MG63 (cell line): Measurements from ENCODE around the gene ALOX5. TPM values are rescaled to one million over a fixed set of nuclear protein-coding genes. Genes with fewer than 3 reads are reported as not detected.

Experiments
- DNase-seq: peaks from one replicate; pipeline ENCODE4 v3.0.0-alpha.2; 2020
- H3K27me3 ChIP-seq: fragments of 250-450 bp; sonication (Bioruptor Pico); 2 replicates; pipeline ENCODE4 v1.5.1; 2020; ENCODE audit warnings: mild to moderate bottlenecking, moderate library complexity
- H3K36me3 ChIP-seq: fragments of 250-450 bp; sonication (Bioruptor Pico); 2 replicates; pipeline ENCODE4 v1.5.1; 2020; ENCODE audit warnings: mild to moderate bottlenecking, moderate library complexity
- H3K4me3 ChIP-seq: fragments of 250-450 bp; sonication (Bioruptor Pico); 2 replicates; pipeline ENCODE4 v1.5.1; 2020; ENCODE audit warnings: mild to moderate bottlenecking, moderate library complexity
- H3K9me3 ChIP-seq: fragments of 250-450 bp; sonication (Bioruptor Pico); 2 replicates; pipeline ENCODE4 v1.5.1; 2020; ENCODE audit warnings: mild to moderate bottlenecking, moderate library complexity
- total RNA-seq: library from RNA; depleted of rRNA; stranded (reverse); fragments of >200 nt; shearing (Covaris generic); gene quantifications from 2 replicates; pipeline ENCODE4 v1.2.3, GENCODE V29; 2014; ENCODE audit warnings: low replicate concordance

The ALOX5 gene
- total RNA-seq, 1 experiment from 2014 or later = not detected

DNA sequence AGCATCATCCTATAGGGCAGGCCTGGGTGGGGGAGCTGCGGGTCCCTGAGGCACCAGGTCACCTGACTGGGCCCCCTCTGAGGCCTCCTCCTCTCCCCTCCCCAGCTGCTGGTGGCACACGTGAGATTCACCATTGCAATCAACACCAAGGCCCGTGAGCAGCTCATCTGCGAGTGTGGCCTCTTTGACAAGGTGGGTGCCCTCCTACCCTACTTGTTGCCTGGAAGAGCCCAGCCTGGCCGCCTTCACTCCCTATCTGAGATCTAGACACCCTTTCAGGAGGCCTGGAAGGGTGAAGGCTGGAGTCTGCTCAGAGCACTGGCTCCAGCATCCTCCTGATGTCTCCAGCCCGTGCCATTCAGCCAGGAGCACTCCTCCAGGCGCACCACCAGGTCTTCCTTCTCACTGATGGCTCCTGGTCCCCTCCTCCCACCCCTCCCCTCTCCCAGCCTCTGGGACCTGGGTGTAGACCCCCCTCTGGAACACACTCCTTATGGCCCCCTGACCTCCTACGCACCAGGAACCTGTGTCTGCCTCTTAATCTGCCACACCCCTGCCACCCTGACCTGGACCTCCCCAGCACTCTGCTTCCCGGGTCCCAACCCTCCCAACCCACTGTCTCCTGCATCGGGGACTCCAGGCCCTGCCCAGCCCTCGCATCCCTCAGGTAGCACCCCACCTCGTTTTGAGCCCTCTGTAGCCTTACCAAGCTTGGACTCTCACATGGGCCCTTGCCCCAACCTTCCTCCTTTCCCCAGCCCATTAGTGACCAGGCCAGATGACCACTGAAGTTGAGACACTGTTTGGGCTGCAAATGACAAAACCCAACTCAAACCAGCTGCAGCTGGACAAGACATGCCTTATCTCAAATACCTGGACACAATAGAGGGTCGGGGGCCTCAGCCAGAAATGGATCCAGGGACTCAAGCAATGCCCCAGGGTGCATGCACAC, 67.5 kb downstream of the ALOX5 start:
- H3K27me3 ChIP-seq = no peaks in the 10 kb centered on the region
- peaks cover under 1% of the 10 kb centered on the region for H3K9me3 ChIP-seq
- no peak for DNase-seq
- no peak overlapping the region for H3K4me3 ChIP-seq
- H3K36me3 ChIP-seq = no peaks in the 10 kb centered on the region

DNA sequence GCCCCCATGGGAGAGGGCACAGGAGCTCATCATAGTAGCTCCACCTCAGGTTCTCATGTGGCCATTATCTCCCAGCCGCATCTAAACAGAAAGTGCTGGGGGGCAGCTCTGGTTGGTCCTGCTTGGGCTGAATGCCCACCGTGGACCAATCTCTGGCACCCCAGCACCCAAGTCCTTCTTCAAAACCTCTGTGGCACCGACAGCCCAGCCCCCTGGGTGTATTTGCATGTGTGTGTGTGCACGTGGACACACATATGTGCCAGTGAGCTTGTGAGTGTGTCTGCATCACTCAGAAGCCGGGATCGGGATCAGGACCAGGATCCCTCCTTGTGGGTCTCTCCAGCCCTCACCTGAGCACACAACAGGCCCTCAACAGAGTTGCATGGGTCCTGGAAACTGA, 68.2 kb downstream of the ALOX5 start:
- no peak for DNase-seq
- Histone ChIP-seq H3K27me3 (no peaks in the 10 kb centered on the region), H3K4me3 (no peak overlapping the region), H3K9me3 (no peaks in the 10 kb centered on the region; the same call in 1 of the 2 replicates), H3K36me3 (no peaks in the 10 kb centered on the region)

DNA sequence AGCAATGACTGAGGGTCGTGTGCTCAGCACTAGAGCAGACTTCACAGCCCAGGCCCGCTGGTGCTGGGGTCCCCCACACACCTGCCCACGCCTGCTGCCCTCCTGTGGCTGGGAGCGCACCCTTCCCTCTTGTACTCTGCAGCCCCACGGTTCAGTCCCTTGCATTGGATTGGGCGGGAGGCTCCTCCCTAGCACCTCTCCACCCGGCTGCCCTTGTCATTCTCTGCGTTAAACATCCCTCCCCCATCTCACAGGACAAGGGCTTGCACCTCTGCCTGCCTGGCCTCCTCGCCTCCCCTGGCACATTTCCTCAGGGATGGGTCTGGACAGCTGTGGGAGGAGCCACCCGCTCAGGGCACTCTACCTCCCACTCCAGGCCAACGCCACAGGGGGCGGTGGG, 68.6 kb downstream of the ALOX5 start:
- Histone ChIP-seq H3K9me3 (no peaks in the 10 kb centered on the region; the same call in 1 of the 2 replicates), H3K4me3 (no peak overlapping the region), H3K27me3 (no peaks in the 10 kb centered on the region), H3K36me3 (no peaks in the 10 kb centered on the region)
- DNase-seq = no peak

DNA sequence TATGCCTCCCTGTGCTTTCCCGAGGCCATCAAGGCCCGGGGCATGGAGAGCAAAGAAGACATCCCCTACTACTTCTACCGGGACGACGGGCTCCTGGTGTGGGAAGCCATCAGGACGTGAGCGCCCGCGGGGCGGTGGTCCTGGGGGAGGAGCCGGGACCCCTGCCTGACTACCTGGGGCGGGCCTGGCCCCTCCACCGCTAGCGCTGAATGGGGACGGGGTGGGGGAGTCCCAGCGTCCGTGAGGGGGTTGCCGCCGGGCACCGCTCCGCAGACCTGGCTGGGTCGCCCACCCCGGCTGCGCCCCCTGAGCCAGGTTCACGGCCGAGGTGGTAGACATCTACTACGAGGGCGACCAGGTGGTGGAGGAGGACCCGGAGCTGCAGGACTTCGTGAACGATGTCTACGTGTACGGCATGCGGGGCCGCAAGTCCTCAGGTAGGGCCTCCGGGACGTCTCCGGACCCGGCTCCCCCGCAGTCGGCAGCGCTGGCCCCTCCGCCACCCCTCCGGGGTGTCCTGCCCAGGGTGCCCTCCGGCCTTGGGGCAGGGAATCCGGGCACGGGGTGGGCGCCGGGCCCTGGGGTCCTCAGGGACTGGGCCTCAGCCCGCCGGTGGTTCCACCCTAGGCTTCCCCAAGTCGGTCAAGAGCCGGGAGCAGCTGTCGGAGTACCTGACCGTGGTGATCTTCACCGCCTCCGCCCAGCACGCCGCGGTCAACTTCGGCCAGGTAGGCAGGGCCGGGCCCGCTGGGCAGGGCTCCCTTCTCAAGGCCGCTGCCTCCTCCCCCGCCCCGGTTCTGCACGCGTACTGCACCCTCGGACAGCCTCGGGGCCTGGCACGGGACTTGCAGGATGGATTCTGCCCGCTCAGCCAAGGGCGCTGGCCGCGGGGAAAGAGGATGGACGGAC, 69.3 kb downstream of the ALOX5 start:
- H3K27me3 ChIP-seq = no peaks in the 10 kb centered on the region
- DNase-seq = no peak
- H3K9me3 ChIP-seq = no peaks in the 10 kb centered on the region
- no peaks in the 10 kb centered on the region for H3K36me3 ChIP-seq
- no peak overlapping the region for H3K4me3 ChIP-seq

DNA sequence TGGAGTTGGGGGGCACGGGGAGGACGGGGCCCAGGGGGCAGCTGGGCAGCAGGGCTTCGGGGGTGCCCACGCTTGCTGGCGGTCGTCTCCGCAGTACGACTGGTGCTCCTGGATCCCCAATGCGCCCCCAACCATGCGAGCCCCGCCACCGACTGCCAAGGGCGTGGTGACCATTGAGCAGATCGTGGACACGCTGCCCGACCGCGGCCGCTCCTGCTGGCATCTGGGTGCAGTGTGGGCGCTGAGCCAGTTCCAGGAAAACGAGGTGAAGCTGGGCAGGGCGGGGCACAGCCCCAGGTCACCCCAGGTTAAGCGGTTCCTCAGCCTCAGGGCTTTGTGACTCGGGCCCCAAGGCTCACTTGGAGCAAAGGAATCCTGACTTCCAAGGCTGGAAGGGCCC, 70.0 kb downstream of the ALOX5 start:
- DNase-seq = no peak
- Histone ChIP-seq H3K27me3 (no peaks in the 10 kb centered on the region), H3K4me3 (no peak overlapping the region), H3K9me3 (no peaks in the 10 kb centered on the region), H3K36me3 (no peaks in the 10 kb centered on the region)

DNA sequence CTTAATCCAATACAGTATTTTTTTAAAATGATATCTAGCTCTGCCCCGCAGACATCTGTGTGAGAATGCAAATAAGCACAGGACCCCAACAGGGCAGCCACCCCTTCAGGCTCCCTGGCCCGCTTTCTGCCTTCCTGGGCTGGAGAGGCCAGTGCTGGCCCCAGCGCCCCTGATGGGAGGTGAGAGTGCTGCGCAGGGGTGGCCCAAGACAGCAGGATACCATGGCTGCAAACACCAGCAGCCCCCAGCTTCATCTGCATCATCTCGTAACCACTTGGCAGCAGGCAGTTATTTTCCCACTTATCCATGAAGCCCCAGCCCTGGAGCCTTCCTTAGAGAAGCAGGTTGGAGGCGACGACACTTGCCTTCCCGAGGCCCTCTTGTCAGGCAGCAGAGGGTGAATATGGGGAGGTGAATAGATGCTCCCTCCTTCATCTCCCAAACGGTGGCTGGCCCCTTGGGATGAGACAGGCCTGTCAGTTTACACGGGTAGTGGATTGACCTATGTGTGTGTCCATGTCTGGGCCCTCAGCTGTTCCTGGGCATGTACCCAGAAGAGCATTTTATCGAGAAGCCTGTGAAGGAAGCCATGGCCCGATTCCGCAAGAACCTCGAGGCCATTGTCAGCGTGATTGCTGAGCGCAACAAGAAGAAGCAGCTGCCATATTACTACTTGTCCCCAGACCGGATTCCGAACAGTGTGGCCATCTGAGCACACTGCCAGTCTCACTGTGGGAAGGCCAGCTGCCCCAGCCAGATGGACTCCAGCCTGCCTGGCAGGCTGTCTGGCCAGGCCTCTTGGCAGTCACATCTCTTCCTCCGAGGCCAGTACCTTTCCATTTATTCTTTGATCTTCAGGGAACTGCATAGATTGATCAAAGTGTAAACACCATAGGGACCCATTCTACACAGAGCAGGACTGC, 71.2 kb downstream of the ALOX5 start:
- H3K36me3 ChIP-seq = no peaks in the 10 kb centered on the region
- no peaks in the 10 kb centered on the region for H3K9me3 ChIP-seq
- no peak for DNase-seq
- no peak overlapping the region for H3K4me3 ChIP-seq
- no peaks in the 10 kb centered on the region for H3K27me3 ChIP-seq

DNA sequence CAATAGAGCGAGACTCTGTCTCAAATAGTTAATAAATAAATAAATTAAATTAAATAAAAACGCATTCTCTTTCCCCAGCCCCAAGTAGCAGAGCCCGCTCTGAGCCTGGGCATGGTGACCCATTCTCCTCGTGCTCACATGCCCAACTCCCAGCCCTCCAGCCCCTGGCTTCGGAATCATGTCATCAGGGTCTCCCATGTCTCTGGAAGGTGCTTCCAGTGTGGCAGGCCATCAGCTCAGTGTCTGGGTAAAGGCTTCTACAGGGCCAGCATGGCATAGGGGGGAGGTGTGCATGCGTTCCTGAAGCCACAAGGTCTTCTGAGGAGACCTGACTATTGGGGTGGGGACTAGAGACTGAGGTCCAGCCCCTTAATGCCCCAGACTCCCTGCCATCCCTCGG, 72.8 kb downstream of the ALOX5 start:
- no peak overlapping the region for H3K4me3 ChIP-seq
- no peak for DNase-seq
- no peaks in the 10 kb centered on the region for H3K9me3 ChIP-seq
- H3K27me3 ChIP-seq = no peaks in the 10 kb centered on the region
- no peaks in the 10 kb centered on the region for H3K36me3 ChIP-seq

DNA sequence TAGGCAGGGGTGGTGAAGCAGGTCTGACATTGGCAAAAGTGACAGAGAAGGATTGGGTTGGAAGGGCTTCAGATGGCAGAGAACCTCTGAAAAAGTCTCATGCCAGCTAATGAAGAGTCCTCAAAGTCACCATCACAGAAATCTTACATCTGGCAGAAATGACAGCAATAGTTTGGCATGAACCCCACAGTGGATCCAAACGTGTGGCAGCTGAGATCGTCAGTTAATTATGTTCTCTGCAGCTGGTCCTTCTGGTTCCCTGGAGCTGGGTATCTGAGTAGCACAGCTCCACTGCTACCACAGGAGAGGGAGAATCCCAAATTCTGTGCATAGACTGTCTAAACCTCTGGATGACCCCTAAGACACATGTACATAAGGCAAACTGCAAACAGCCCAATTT, 73.4 kb downstream of the ALOX5 start:
- Histone ChIP-seq H3K4me3 (no peak overlapping the region), H3K27me3 (no peaks in the 10 kb centered on the region), H3K36me3 (no peaks in the 10 kb centered on the region), H3K9me3 (no peaks in the 10 kb centered on the region)
- DNase-seq = no peak

DNA sequence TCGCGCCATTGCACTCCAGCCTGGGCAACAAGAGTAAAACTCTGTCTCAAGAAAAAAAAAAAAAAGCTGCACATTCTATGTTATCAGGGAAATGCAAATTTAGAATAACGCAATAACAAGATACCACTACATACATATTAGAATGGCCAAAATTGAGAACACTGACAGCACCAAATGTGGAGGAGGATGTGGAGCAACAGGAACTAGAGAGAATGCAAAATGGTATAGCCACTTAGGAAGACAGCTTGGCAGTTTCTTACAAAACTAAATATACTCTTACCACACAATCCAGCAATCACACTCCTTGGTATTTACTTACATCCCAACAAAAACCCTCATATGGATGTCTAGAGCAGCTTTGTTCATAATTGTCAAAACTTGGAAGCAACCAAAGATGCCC, 76.8 kb downstream of the ALOX5 start:
- H3K9me3 ChIP-seq = no peaks in the 10 kb centered on the region
- H3K4me3 ChIP-seq = no peak overlapping the region
- no peaks in the 10 kb centered on the region for H3K27me3 ChIP-seq
- DNase-seq = no peak
- no peaks in the 10 kb centered on the region for H3K36me3 ChIP-seq

DNA sequence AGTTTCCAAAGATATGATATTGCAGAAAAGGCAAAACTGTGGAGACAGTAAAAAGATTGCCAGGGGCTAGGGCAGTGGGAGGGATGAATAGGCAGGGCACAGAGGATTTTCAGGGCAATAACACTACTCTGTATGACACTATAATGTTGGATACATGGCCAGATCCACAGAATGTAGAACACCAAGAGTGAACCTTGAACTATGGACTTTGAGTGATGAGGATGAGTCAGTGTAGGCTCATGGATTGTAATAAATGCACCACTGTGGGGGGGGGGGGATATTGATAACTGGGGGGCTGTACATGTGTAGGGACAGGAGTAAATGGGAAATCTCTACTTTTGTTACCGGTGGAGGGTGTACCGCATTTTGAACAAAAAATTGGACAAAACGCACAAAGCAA, 77.4 kb downstream of the ALOX5 start:
- Histone ChIP-seq H3K9me3 (no peaks in the 10 kb centered on the region), H3K27me3 (no peaks in the 10 kb centered on the region), H3K4me3 (no peak overlapping the region), H3K36me3 (no peaks in the 10 kb centered on the region)
- DNase-seq = no peak

DNA sequence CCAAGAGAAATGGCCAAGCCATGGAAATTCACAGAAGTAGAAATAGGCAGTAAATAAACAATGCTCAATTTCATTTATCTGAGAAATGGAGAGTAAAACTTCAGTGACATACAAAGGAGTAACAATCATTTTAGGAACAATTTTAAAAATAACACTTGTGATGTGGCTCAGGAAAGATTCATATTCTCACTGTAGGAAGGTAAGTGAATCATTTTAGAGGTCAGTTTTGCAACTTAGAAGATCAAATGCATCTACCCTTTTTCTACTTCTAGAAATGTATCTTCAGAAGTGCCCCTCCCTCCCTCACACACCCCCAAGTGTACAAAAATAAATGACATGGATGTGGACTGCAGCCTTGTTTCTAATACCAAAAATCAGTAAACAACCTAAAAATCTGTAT, 78.3 kb downstream of the ALOX5 start:
- H3K27me3 ChIP-seq = no peaks in the 10 kb centered on the region

DNA sequence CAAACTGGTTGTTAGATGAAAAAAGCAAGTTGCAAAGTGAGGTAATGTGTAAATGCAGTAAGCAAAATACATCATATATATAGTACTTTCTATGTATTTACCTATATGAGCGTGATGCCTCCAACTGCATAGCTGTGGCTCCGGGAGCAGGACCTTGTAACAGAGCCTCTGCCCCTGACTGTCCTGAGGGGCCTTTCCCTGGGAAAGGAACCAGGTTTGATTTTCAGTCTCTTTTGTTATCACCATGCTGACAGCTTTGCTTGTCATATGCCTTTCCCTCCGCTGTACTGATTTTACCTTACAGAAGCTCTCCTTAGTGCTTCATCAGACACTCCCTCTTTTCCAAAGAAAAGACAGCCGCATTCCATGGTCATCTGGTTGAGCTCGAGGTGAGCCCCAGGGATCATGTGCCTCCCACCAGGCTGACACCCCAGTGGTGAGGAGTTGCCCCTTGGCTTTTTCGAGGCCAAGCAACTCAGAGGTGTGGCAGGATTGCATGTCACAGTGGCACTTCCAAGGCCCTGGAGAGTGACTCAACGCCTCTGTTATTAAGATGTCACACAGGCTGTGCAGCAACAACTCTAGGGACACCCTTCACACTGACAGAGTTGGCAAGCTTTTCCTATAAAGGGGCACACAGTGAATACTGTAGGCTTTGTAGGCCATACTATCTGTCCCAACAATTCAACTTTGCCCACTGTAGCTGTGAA, 78.9 kb downstream of the ALOX5 start:
- Histone ChIP-seq H3K9me3 (no peaks in the 10 kb centered on the region), H3K4me3 (no peak overlapping the region)

More for the DNA sequence above, 78.3 kb downstream of the ALOX5 start:
- Histone ChIP-seq H3K9me3 (no peaks in the 10 kb centered on the region), H3K36me3 (no peaks in the 10 kb centered on the region), H3K4me3 (no peak overlapping the region)
- DNase-seq = no peak

DNA sequence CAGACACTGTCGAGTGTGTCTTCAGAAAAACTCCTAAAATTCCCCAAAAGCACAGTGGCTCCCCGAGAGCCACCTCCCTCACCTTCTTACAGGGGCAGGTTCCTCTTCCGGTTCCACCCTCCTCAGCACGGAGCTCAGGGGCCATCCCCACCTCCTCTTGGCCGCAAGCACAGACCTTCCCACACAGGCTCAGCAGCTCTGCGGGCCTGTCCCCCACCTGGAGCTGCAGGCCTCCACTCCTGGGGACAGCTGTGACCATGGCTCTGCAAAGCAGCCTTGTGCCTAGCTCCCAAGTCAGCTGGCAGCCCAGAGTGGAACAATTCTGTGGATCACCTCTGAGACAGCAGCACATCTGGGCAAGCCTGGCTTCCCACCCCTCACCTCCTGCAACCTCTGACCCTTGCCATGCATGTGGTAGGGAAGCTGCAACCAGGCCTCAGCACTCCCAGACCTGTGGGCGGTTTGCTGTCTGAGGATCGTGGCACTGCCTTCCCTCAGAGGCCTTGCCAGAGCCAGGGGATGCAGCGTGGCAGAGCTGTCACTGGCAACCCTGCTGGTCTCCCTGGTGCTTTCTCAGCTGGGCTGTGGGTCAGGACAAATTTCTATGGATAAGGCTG, 79.7 kb downstream of the ALOX5 start:
- Histone ChIP-seq H3K9me3 (no peaks in the 10 kb centered on the region), H3K4me3 (no peak overlapping the region), H3K27me3 (no peaks in the 10 kb centered on the region), H3K36me3 (no peaks in the 10 kb centered on the region)
- no peak for DNase-seq

More for the DNA sequence above, 78.9 kb downstream of the ALOX5 start:
- DNase-seq = no peak
- Histone ChIP-seq H3K27me3 (no peaks in the 10 kb centered on the region), H3K36me3 (no peaks in the 10 kb centered on the region)

DNA sequence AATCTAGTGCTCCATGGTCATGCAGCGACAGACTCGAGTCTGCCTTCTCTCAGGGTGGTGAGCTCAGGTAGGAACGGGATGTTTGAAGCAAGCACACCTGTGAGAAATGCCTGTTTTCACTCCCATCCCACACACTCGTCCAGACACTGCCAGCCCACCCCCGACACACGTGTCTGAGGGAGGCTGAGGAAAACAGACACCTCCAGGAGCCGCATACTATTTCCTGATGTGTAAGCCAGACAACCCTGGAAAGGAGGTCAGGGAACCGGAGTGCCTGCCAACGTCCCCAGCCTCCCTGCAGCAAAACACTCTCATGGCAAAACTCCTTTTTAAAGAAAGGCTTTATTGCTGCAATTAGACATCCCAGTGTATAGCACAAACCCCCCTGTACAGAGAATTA, 80.2 kb downstream of the ALOX5 start:
- no peaks in the 10 kb centered on the region for H3K36me3 ChIP-seq
- no peak overlapping the region for H3K4me3 ChIP-seq
- no peaks in the 10 kb centered on the region for H3K27me3 ChIP-seq
- DNase-seq = no peak
- no peaks in the 10 kb centered on the region for H3K9me3 ChIP-seq

DNA sequence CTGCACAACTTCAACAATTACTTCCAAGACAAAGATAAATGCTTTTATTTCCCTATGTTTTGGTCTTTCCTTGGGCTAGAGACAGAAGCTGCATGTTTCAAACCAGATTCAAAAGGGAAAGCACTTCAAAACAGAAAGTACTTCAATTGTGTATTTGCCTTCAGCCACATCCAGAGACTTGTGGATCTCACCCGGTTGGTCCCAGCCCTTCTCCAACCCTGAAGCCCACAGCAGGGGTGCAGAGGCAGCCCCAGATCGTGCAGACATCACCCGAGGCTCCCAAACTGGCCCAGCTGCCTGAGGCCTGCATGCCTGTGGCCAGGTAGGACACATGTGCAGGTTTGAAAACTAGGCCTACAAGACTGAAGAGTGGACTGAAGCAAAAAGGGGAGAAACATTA, 80.8 kb downstream of the ALOX5 start:
- Histone ChIP-seq H3K4me3 (no peak overlapping the region), H3K36me3 (no peaks in the 10 kb centered on the region), H3K9me3 (no peaks in the 10 kb centered on the region), H3K27me3 (no peaks in the 10 kb centered on the region)
- no peak for DNase-seq

DNA sequence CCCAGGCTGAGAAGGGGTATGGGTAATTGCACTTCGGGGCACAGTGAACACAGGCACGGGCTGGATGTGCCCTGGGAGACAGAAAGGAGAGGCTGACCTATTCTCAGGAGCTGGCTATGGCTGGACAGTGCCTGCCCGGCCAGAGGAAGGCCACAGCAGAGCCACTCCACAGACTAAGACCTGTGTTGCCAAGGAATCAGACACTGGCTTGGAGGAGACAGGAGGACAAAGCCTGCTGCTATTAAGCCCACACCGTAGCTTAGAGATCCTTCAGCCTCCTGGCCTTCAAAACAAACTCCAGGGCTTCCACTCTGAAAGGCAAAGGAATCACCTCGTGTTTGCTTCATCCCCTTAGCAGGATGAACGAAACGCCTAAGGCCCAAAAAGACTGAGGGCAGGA, 82.2 kb downstream of the ALOX5 start:
- Histone ChIP-seq H3K4me3 (no peak overlapping the region), H3K36me3 (no peaks in the 10 kb centered on the region), H3K27me3 (no peaks in the 10 kb centered on the region), H3K9me3 (no peaks in the 10 kb centered on the region)
- DNase-seq = no peak
